ENCODE data around the gene XIRP2. TPM values are rescaled to one million over a fixed set of nuclear protein-coding genes. Genes with fewer than 3 reads are reported as not detected.

The XIRP2 gene
- total RNA-seq, 4 donors from 2014 or later: not detected

GRCh38 chr2:167287212-167287611, 398.9 kb downstream of the XIRP2 start:
- TF ChIP-seq CTCF (IDR thresholded peaks at IDR 0.05; ENCODE audit: low read depth): no peak

DNA sequence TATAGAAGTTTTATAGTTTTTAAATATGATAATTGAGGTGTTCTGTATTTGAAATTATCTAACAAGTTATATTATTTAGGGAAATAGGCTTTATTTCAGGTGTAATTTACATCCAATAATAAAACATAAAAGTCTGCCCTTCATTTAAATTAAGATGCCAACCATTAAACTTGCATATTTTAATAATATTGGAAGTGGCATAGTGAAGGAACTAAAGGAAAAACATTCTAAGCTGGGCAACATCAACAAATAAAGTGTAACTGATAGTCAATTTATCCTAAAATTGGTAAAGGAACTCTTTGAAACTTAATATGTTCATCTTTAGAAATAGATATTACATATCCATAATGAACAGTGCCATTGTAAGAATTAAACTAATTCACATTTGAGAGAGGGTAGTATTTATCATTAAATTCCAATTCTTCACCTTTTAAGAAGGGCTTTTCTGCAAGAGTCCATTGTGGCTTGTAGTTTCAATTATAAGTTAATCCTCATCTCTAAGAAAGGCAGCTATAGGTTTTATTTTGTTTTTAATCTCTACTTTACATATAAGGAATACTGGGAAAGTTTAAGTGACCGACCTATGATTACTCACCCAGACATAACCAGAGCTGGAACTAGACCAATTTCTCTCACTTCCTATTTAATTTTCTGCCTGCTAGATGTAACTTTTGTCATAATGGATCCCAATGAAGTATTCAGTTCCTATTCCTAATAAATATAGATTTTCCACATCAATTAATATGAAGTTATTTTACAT, 401.6 kb downstream of the XIRP2 start:
- no peak for TF ChIP-seq CTCF (IDR thresholded peaks at IDR 0.05; ENCODE audit: low read depth)

GRCh38 chr2:167292430-167293171, 404.3 kb downstream of the XIRP2 start, which contains the start of gene B3GALT1:
B3GALT1 (plus strand) TSS chr2:167293001.
- no peak for TF ChIP-seq CTCF (IDR thresholded peaks at IDR 0.05; ENCODE audit: low read depth)

DNA sequence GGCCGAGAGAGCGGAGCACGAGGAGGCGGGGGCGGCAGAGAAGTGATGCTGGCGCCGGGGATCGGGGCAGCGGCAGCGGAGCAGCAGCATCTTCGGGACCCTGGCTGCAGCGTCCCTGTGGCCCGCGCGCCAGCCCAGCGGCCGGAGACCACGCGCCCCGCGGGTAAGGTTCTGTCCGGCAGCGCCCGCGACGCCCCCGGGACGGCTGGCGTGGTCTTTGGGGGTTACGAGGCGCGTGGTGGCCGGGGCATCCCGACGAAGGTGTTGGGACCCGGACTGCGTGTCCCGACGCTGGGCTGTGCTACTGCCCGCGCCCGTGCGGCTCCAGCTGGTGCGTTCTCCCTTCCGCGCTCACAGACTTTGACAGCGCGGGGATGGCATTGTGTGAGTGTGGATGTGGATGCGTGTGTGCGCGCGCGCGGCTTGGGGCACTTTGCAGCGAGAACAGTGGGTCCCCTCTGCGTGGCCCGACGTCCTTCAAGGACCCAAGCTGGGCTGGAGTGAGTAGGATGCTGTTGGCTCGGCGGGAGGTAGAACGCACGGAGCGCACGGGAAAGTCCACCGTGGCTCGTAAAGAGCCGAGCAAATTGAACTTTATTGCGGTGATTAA, 405.0 kb downstream of the XIRP2 start:
- no peak for TF ChIP-seq CTCF (IDR thresholded peaks at IDR 0.05; ENCODE audit: low read depth)

DNA sequence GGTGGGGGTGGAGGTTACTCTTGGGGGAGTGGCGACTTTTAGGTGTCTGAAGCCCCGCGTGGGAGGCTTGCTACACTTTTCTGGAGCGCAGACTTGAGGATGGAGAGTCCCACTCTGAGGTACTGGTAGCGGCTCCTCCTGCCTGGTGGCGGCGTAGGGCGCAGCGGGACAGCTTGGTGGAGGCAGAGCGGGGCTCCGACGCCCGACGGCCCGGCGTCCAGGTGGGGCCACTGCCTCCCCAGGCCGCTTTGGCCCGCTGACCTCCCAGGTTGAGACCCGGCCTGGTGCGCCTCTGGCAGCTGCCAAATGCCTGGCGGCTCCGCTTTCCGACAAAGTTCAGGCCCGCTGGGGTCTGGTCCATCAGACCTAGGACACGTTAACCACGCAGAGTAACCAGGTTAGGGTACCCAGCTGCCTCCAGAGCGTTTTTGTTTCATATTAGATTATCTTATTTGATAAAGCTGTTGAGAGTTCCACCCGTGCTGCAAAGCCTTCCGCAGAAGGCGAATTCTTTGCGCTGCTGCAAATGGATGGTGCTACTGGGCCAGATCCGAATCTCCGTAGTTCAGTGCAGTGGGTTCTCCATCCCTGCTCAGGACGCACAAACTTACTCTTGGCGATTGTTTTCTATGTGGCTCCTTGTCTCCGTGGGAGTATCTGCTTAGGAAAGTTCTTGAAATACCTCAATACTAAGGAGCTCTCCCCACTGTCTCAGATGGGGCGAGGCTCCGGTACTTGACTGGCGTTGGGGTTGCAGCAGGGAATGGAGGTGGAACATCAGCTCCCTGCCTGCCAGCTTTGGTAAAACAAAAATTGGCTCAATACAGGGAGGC, 405.9 kb downstream of the XIRP2 start:
- TF ChIP-seq CTCF (IDR thresholded peaks at IDR 0.05; ENCODE audit: low read depth): no peak

GRCh38 chr2:167294776-167295140, 406.5 kb downstream of the XIRP2 start:
- no peak for TF ChIP-seq CTCF (IDR thresholded peaks at IDR 0.05; ENCODE audit: low read depth)

All from subcutaneous adipose tissue (tissue), 4 donors.